GM12874 (cell line): ENCODE results near the gene KLB.

ENCODE experiments used
- CTCF ChIP-seq: IDR thresholded peaks from 2 replicates; pipeline ENCODE4 v1.5.1; 2011; ENCODE audit warnings: low read depth, mild to moderate bottlenecking, control low read depth, low read length, moderate library complexity; ENCODE audit not compliant: insufficient read depth

Gene KLB

GRCh38 chr4:39369301-39369700 is 37.4 kb upstream of the KLB start:
- TF ChIP-seq CTCF = no peak

GRCh38 chr4:39375478-39375877 is 31.3 kb upstream of the KLB start:
- TF ChIP-seq CTCF = no peak

GRCh38 chr4:39383690-39384089 is 23.0 kb upstream of the KLB start:
- TF ChIP-seq CTCF = no peak

- no peak for TF ChIP-seq CTCF
Measured at GRCh38 chr4:39384563-39384962, 22.2 kb upstream of the KLB start.

GRCh38 chr4:39390603-39391002 is 16.1 kb upstream of the KLB start:
- no peak for TF ChIP-seq CTCF

- TF ChIP-seq CTCF = no peak
Measured at GRCh38 chr4:39394706-39395105, 12.0 kb upstream of the KLB start.

GRCh38 chr4:39407584-39407885 is 805 bp downstream of the KLB start:
- no peak for TF ChIP-seq CTCF

- no peak for TF ChIP-seq CTCF
Measured at GRCh38 chr4:39410415-39410814, 3.7 kb downstream of the KLB start.
